BE2C (cell line): ENCODE measurements around the gene TAS2R5.
"Not testable (repeated sequence)": the region's sequence is repeated elsewhere in the genome, so short reads cannot be mapped to it uniquely, and the experiment has no call there.

Source experiments
- DNase-seq: peaks from one replicate; pipeline ENCODE4 v3.0.0-alpha.2; 2020
- H3K27me3 ChIP-seq: fragments of 250-450 bp; sonication (Bioruptor Pico); 2 replicates; pipeline ENCODE4 v1.5.1; 2020; ENCODE audit warnings: mild to moderate bottlenecking
- H3K36me3 ChIP-seq: fragments of 250-450 bp; sonication (Bioruptor Pico); 2 replicates; pipeline ENCODE4 v1.5.1; 2020; ENCODE audit warnings: mild to moderate bottlenecking
- H3K4me1 ChIP-seq: fragments of 250-450 bp; sonication (Bioruptor Pico); 2 replicates; pipeline ENCODE4 v1.5.1; 2020
- H3K4me3 ChIP-seq: 2 replicates; pipeline ENCODE4 v1.5.1; 2011; ENCODE audit warnings: low read depth, low read length
- H3K9me3 ChIP-seq: fragments of 250-450 bp; sonication (Bioruptor Pico); 2 replicates; pipeline ENCODE4 v1.5.1; 2020
- TF ChIP-seq, protein P1 (sequence below): IDR thresholded peaks from 2 replicates; pipeline ENCODE4 v1.5.1; 2012; ENCODE audit warnings: mild to moderate bottlenecking, low read depth, low read length

The TAS2R5 gene

DNA sequence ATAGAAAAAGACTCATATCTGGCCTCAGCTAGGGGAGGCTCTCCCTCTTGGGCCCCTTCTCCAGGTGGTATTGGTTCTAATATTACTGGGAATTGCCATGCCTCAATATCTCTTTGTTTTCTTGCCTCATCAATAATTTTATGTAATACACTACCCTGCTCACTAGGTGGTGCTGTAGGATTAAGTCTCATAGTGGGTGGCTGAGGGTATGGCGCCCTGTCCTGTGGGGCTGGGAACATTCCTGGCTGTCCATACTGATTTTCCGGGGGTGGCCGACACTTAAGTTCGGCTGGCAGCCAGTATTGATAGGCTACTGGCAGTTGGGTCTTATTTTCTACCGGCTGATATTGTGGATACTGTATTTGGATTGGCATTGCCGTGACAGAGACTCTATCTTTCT, 35.1 kb upstream of the TAS2R5 start:
- Histone ChIP-seq H3K4me3 (no peak overlapping the region), H3K4me1 (no peaks in the 10 kb centered on the region), H3K36me3 (peaks cover 60% of the 10 kb centered on the region), H3K9me3 (no peaks in the 10 kb centered on the region), H3K27me3 (no peaks in the 10 kb centered on the region)
- peak; percentile 40 for DNase-seq
- TF ChIP-seq, protein P1, sequence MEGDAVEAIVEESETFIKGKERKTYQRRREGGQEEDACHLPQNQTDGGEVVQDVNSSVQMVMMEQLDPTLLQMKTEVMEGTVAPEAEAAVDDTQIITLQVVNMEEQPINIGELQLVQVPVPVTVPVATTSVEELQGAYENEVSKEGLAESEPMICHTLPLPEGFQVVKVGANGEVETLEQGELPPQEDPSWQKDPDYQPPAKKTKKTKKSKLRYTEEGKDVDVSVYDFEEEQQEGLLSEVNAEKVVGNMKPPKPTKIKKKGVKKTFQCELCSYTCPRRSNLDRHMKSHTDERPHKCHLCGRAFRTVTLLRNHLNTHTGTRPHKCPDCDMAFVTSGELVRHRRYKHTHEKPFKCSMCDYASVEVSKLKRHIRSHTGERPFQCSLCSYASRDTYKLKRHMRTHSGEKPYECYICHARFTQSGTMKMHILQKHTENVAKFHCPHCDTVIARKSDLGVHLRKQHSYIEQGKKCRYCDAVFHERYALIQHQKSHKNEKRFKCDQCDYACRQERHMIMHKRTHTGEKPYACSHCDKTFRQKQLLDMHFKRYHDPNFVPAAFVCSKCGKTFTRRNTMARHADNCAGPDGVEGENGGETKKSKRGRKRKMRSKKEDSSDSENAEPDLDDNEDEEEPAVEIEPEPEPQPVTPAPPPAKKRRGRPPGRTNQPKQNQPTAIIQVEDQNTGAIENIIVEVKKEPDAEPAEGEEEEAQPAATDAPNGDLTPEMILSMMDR, result peak; percentile 70

DNA sequence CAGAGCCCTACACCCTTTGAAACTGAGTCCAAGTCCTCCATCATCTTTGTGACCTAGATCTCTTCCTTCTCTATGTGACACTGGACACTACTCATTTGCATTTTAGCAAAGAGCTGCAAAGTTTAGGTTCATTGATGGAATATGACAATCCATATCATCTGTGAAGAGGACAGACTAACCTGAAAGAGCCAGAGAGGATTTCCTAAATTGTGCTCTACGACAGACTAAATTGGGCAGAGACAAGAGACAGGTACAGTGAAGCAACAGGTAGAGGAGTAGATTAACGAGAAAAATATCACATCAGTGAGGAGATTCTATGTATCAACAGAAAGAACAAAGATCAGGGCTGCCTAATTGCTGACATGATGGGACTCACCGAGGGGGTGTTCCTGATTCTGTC, 26.2 kb upstream of the TAS2R5 start, which contains the start of gene TAS2R3:
Gene TAS2R3, plus strand, starts transcription at position 301 of the 400 bp plus-strand sequence. Its CDS starts 62 bp downstream, at position 363.
- Histone ChIP-seq H3K9me3 (no peaks in the 10 kb centered on the region), H3K4me1 (no peaks in the 10 kb centered on the region), H3K27me3 (no peaks in the 10 kb centered on the region), H3K36me3 (peaks cover 15% of the 10 kb centered on the region), H3K4me3 (no peak within 1 kb of the TSS)
- TF ChIP-seq, protein P1, result no peak
- DNase-seq, result no peak

DNA sequence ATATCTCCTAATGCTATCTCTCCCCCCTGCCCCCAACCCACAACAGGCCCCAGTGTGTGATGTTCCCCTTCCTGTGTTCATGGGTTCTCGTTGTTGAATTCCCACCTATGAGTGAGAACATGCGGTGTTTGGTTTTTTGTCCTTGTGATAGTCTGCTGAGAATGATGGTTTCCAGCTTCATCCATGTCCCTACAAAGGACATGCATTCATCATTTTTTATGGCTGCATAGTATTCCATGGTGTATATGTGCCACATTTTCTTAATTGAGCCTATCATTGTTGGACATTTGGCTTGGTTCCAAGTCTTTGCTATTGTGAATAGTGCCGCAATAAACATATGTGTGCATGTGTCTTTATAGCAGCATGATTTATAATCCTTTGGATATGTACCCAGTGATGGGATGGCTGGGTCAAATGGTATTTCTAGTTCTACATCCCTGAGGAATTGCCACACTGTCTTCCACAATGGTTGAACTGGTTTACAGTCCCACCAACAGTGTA, 19.9 kb upstream of the TAS2R5 start:
- H3K27me3 ChIP-seq, H3K4me1 ChIP-seq, H3K4me3 ChIP-seq, H3K9me3 ChIP-seq, DNase-seq, H3K36me3 ChIP-seq: not testable (repeated sequence)

DNA sequence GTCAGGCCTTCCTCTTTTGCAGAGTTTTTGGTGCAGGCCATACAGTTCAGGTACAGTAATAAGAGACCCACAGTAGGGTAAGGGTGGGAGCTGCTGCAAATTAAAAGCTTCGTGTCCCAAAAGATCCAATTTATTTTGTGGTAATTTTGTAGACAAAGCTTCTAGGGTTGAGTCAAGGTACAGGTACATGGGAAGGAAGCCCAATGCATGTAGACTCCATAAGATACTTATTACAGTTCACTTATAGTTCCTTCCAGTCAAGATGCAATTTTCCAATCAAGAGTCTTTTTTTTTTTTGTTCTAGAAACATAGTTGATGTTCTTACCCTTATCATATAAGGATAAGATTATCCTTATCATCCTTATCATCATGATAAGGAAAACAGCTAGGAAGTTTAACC, 13.6 kb upstream of the TAS2R5 start, which contains the start of gene TAS2R4:
Gene TAS2R4, plus strand, starts transcription at position 301 of the 400 bp plus-strand sequence. CDS start 1,815 bp downstream, outside the sequence.
- TF ChIP-seq, protein P1, result no peak

DNA sequence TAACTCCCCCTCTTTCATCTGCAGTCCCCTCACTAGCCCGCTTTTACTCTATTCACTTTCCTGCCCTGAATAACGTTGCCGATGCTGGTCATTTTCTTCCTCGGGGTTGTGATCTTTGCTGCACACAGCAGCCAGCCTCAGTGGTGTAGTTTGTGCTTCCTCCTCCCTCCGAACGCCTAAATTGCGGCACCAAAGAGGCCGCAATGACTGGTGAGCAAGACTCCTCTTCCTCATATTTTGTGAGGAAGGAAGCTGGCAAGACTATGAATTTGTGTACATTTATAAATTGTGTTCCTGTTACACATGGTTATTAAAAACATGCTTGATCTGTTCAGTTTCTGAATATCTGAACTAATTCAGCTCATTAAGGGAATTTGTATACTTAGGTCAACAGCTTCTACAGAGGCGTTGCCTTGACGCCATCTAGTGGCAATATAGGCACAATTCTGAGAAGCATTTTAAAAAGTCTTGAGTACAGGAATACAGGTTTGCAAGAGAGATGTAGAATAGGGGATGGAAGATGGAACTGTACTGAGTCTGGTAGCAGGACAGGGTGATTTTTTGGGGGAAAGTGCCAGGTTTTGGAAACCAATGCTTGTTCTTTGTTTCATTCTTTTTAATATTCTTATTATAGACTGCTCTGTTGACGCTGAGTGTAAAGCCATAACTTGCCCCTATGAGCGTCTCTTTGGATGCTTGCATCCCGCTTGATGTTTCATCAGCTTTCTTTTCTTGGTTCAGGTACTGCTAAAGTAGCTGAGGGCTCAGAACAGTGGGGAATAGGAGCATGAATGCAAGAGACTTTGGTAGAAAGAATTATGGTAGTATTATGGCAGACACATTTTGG, 4.1 kb upstream of the TAS2R5 start:
- no peaks in the 10 kb centered on the region for H3K27me3 ChIP-seq
- TF ChIP-seq, protein P1, result peak; percentile 88
- no peaks in the 10 kb centered on the region for H3K36me3 ChIP-seq
- DNase-seq, result peak; percentile 18
- 0 out of 2 replicates have a peak, but pooled peaks cover 4% of the 10 kb centered on the region for H3K4me1 ChIP-seq
- no peaks in the 10 kb centered on the region for H3K9me3 ChIP-seq
- H3K4me3 ChIP-seq, result no peak overlapping the region

More for the DNA sequence above, 13.6 kb upstream of the TAS2R5 start, which contains the start of gene TAS2R4:
- no peak within 1 kb of the TSS for H3K4me3 ChIP-seq
- no peaks in the 10 kb centered on the region for H3K27me3 ChIP-seq
- H3K4me1 ChIP-seq, result no peaks in the 10 kb centered on the region
- H3K9me3 ChIP-seq, result no peaks in the 10 kb centered on the region
- H3K36me3 ChIP-seq, result no peaks in the 10 kb centered on the region; the same call in 1 of the 2 replicates
- DNase-seq, result no peak

DNA sequence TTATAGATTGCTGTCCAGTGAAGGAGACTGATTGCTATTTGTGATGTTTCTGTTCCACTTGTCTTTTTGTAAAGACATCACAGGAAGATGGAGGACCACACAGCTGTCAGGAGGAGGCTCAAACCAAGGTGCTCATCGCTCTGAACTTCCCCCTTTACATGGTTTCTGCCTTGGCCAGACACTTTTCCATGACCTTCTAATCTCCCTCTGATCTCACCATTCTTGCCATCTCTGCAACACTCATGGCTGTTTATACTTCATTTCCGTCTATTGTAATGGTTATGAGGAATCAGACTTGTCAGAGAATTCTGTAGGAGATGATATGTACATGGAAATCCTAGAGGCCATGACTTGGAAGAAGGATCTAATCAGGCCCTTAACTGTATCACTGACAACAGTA, 1.7 kb upstream of the TAS2R5 start:
- no peak overlapping the region for H3K4me3 ChIP-seq
- TF ChIP-seq, protein P1, result no peak

More for the DNA sequence above, 1.7 kb upstream of the TAS2R5 start:
- no peaks in the 10 kb centered on the region for H3K36me3 ChIP-seq
- no peak for DNase-seq
- H3K9me3 ChIP-seq, result no peaks in the 10 kb centered on the region
- 0 out of 2 replicates have a peak, but pooled peaks cover 6% of the 10 kb centered on the region for H3K4me1 ChIP-seq
- no peaks in the 10 kb centered on the region for H3K27me3 ChIP-seq
